ENCODE data around the gene ANKRD11.

Gene ANKRD11

DNA sequence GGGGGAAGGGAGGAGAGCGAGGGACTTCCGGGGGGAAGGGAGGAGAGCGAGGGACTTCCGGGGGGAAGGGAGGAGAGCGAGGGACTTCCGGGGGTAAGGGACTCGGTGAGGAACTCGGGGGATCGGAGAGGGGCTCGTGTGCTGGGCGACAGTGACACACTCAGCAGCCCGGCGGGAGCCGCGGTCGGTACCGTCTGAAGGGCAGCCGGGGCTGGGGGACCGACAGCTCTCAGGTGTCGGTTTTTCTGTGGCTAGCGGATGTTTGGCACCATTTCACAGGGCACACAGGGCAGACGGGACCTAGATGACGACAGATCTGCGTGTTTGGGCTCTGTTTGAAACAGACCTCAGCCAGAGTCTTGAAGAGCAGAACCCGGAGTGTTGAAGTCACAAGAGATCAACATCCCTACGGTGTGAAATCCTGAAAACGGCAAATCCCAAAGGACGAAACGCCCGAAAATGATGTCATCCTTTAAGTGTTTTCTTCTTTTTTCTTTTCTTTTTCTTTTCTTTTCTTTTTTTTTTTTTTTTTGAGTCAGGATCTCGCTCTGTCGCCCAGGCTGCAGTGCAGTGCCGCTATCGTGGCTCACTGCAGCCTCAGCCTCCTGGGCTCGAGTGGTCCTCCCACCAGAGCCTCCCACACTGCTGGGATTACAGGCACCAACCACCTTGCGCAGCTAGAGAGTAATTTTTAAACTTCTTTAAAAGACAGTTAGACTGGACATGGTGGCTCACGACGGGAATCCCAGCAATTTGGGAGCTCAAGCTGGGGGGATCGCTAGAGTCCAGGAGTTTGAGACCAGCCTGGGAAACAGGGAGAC, 249.0 kb downstream of the ANKRD11 start:
- peak; percentile 50 to 53 for DNase-seq (ENCODE audit: low read depth in 2 of 2)

DNA sequence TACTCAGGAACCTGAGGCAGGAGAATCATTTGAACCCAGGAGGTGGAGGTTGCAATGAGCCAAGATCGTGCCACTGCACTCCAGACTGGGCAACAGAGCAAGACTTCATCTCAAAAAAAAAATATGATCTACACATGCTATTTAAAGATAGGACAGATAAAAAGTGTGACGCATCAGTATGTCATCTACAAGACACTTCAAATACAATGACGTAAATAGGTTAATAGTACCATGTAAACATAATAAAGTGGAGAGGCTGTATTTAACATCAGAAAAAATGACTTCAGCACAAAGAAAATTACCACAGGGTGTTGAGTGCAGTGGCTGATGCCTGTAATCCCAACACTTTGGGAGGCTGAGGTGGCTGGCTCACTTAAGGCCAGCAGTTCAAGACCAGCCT, 252.6 kb downstream of the ANKRD11 start:
- DNase-seq (ENCODE audit: low read depth in 2 of 2) = no peak

DNA sequence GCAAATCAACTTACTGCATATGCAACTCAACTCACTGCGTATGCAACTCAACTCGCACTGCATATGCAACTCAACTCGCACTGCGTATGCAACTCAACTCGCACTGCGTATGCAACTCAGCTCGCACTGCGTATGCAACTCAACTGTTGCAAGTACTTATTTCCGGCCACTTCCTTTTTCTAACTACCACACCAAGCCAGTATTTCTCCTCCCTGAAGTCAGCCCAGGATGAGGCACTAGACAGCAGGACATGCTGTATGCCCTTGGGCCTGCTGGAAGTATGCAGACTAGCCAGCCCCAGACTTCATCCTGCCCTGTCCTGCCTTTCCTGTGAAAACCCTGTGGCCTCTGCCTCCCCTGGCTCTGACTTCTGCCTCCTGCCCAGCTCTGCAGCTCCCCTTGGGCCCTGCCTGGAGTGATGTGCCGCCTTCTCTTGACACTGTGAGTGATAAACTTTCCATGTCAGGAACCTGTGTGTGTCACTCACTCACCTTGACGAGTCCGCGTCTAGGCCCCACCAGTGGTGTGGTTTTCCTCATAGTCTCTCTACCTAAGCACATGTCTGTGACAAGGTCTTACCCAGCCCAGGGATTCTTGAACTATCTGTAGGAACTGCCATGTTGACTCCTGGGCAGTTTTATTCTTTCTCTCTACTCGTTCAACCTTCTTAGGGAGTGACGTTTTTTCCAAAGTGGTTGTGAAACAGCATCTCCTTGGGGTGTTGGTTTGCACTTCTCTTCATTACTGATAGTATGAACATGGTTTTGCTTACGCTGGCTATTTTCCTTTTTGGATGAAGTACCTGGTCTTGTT, 256.5 kb downstream of the ANKRD11 start:
- DNase-seq (ENCODE audit: low read depth in 2 of 2) = no peak

DNA sequence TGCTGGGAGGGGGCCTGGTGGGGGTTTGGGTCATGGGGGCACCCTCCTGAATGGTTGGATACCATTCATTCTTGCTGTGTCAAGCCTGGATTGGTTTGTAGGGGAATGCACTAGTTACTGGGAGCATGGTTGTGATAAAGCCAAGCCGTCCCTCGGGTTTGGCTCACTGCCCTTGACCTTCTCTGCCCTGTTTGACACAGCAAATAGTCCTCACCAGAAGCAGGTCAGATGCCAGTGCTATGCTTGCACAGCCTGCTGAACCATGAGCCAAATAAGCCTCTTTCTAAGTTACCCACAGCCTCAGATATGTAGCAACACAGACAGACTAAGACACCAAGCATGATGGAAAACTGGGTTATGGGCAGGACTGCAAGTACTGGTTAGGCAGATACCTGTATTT, 258.3 kb downstream of the ANKRD11 start:
- no peak for DNase-seq (ENCODE audit: low read depth in 2 of 2)

DNA sequence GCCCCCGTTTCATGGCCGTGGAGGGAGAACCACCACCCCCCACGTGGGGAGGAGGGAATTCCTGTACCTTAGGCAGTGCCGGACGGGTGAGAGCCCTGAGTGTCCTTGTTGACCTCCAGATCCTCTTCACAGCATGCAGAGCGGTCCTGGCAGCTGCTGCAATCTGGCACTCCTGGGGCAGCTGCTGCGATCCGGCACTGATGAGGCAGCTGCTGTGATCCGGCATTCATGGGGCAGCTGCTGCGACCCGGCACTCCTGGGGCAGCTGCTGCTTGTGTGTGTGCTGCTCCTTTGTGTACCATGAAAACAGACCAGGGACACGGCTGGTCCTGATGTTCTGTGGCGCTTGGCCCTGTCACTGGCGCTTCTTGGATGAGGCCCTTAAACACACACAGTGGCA, 260.1 kb downstream of the ANKRD11 start:
- DNase-seq (ENCODE audit: low read depth in 2 of 2) = no peak

DNA sequence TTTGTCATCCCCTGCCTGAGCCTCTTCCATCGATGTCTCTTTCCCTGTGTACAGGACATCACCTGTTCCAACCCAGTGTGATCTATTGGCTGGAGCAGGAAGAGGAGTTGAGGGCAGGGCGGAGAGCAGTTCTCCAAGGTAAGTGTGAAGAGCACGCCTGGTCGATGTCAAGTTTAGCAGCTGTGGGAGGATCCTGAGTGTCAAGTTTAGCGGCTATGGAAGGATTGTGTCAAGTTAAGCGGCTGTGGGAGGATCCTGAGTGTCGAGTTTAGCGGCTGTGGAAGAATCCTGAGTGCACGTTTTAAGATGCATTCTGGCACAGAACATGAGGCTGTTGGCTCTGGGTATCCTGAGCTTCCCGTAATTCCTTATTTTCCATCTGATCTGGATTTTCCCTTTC, 265.7 kb downstream of the ANKRD11 start:
- DNase-seq (ENCODE audit: low read depth in 2 of 2) = no peak

DNA sequence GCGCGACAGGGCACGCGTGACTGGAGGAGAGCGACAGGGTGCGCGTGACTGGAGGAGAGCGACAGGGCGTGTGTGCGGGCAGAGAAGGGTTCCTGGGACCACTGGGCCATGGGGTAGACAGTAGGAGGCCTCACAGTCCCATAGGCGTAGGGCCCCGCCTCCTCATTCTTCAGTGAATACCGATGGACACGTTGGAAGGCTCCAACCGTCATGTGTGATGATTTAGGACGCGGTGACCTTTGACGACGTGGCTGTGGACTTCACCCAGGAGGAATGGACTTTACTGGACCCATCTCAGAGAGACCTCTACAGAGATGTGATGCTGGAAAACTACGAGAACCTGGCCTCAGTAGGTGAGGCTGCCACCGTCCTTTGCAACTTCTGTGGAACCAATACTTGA, 267.4 kb downstream of the ANKRD11 start:
- no peak for DNase-seq (ENCODE audit: low read depth in 2 of 2)

DNA sequence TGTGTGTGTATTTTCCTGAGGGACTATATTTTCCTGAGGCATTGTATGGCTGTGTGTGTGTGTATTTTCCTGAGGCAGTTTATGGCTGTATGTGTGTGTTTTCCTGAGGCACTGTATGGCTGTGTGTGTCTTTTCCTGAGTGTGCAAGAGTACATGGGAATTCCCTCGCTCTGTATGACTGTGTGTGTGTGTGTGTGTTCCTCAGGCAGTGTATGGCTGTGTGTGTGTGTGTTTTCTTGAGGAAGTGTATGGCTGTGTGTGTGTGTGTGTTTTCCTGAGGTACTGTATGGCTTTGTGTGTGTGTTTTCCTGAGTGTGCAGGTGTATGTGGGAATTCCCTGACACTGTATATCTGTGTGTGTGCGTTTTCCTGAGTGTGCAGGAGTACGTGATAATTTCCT, 268.8 kb downstream of the ANKRD11 start:
- DNase-seq (ENCODE audit: low read depth in 2 of 2) = no peak

DNA sequence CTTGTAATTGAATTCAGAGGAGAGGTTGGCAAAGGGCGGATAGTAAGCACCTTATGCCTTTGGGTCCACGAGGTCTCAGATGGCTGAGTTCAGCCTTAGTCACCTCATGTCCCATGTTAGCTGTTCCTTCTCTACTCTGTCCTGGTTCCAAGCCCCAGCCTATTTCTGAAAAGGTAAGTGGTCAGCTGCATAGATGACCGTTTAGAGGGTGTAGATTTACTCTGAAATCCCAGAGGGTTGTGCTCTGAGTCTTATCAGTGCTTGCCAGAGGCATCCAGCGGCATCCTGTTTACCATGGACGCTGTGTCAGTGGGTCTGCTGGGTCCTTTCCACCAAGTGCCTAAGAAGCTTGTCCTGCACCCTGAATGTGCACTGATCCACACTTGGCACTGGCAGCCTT, 271.0 kb downstream of the ANKRD11 start:
- DNase-seq (ENCODE audit: low read depth in 2 of 2) = no peak
